PFSK-1 (cell line): Measurements from ENCODE around the gene PINK1.

Experiments
- POLR2AphosphoS5 ChIP-seq: IDR thresholded peaks from 2 replicates; pipeline ENCODE4 v1.6.1; 2012; ENCODE audit warnings: low read depth, mild to moderate bottlenecking, control low read depth, low read length, moderate library complexity
- SIN3A ChIP-seq: IDR thresholded peaks from 2 replicates; pipeline ENCODE4 v1.6.1; 2012; ENCODE audit warnings: mild to moderate bottlenecking, low read length, moderate library complexity, borderline replicate concordance; ENCODE audit not compliant: insufficient read depth
- TAF1 ChIP-seq: IDR thresholded peaks from 2 replicates; pipeline ENCODE4 v1.6.1; 2012; ENCODE audit warnings: low read length, control low read depth, borderline replicate concordance; ENCODE audit not compliant: insufficient read depth
- TF ChIP-seq, protein P1 (sequence below), 2 experiments: IDR thresholded peaks; 2 replicates each; pipeline versions ENCODE4 v1.6.1 to v1.8.0; 2011 to 2012; ENCODE audit warnings: low read depth in 2 of 2, low read length in 2 of 2, control low read depth in 1 of 2, inconsistent platforms in 1 of 2, mild to moderate bottlenecking in 1 of 2, moderate library complexity in 1 of 2; ENCODE audit not compliant: insufficient read depth in 1 of 2

DNA sequence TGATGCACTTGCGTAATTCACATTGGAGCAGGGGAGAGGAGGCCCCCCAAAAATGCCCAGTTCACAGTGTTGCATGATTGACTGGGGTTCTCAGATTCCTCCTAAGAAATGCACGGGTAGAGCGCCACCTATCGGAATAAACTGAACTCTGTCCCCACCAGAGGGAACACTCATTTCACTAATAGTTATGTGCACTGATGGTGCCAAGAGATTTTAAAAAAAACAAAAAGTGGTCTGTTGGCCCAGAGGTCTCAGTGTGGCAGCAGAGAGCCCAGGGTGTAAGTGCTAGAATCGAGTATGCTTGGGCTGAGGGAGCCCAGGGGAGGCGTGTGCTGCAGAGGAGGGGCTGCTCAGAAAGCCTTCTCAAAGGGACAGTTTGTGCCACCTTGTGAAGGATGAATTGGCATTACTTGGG is 6.9 kb downstream of the PINK1 start:
- TF ChIP-seq, protein P1, sequence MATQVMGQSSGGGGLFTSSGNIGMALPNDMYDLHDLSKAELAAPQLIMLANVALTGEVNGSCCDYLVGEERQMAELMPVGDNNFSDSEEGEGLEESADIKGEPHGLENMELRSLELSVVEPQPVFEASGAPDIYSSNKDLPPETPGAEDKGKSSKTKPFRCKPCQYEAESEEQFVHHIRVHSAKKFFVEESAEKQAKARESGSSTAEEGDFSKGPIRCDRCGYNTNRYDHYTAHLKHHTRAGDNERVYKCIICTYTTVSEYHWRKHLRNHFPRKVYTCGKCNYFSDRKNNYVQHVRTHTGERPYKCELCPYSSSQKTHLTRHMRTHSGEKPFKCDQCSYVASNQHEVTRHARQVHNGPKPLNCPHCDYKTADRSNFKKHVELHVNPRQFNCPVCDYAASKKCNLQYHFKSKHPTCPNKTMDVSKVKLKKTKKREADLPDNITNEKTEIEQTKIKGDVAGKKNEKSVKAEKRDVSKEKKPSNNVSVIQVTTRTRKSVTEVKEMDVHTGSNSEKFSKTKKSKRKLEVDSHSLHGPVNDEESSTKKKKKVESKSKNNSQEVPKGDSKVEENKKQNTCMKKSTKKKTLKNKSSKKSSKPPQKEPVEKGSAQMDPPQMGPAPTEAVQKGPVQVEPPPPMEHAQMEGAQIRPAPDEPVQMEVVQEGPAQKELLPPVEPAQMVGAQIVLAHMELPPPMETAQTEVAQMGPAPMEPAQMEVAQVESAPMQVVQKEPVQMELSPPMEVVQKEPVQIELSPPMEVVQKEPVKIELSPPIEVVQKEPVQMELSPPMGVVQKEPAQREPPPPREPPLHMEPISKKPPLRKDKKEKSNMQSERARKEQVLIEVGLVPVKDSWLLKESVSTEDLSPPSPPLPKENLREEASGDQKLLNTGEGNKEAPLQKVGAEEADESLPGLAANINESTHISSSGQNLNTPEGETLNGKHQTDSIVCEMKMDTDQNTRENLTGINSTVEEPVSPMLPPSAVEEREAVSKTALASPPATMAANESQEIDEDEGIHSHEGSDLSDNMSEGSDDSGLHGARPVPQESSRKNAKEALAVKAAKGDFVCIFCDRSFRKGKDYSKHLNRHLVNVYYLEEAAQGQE (IDR thresholded peaks at IDR 0.05; ENCODE audit: insufficient read depth in 1 of 2, low read depth in 2 of 2, low read length in 2 of 2) = no peak
- no peak for TF ChIP-seq TAF1
- TF ChIP-seq POLR2AphosphoS5 = no peak
- TF ChIP-seq SIN3A = no peak
